ENCODE data around the gene PLIN3. TPM values are rescaled to one million over a fixed set of nuclear protein-coding genes. Genes with fewer than 3 reads are reported as not detected.

Gene PLIN3
- total RNA-seq, 2 donors from 2014 or later = 61.3 to 76.5 TPM

DNA sequence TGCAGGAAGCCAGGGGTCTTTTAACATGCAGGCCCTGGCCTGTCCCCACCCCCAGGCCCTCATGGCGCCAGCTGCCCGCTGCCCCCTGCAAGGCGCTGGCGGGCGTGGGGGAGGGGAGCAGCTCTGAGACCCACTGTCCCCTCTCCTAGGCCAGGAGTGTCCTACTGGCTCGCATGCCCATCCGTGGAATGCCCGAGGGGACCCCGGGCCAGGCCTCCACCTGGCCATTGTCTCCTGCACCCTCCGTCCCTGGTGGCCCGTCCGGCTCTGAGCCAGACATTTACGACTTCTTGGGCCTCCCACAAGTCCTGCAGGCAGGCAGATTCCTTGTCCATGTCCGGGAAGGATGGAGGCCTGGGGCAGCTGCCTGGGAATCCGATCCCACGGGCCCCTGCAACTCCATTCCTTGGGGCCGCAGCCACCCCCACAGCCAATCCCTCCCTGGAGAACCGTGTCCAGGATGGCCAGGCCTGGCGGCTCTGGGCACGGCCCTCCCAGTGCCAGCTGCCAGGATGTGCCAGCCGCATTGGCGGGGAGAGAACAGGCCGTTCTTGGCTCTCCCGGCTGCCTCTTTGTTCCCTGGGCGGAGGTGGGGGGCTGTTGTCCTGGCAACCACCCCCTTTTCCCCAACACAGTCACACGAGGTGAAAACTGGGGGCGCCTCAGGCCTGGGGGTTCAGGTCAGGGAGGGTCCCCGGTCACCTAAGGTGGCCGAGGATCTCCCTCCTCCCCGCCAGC is 10.5 kb upstream of the PLIN3 start:
- TF ChIP-seq POLR2A (IDR thresholded peaks at IDR 0.05) = no peak
- TF ChIP-seq POLR2AphosphoS5 (IDR thresholded peaks at IDR 0.05) = peak; percentile 78
- intact Hi-C loops (cut with DNase I) = loop anchor here (2.0 kb wide), 1 partner anchor 33 kb away; no protein-coding TSS in a partner anchor
- Histone ChIP-seq H3K27ac (peak overlapping the region; percentile 82), H3K9me3 (no peaks in the 10 kb centered on the region), H3K4me1 (replicated peaks) (peaks cover 11% of the 10 kb centered on the region), H3K4me3 (no peak overlapping the region), H3K27me3 (replicated peaks; ENCODE audit: insufficient read depth) (no peaks in the 10 kb centered on the region), H3K36me3 (no peaks in the 10 kb centered on the region)
- WGBS = 23% methylated on average over 28 of the region's 30 CpGs
- peak; percentile 76 for DNase-seq (ENCODE audit: low spot score)

DNA sequence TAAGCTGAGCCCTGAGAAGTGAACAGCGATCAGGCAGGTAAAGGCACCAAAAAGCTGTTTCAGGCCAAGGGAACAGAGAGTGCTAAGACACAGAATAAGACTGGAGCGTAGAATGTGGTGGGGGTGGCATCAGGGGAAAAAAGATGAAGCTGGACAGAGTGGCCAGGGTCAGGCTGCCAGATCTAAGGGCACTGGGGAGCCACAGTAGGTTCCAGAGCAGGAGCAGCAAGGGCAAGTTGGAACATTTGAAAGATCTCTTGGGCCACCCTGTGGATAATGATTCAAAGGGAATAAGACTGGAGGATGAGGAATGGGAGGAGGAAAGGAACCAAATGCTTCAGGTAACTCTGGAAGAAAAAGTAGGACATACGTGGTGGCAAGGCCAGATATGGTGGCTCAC is 6.5 kb upstream of the PLIN3 start:
- intact Hi-C loops (cut with DNase I) = loop anchor here (5.0 kb wide), 2 partner anchors 93 to 158 kb away; partner anchors contain the start of gene KDM4B
- TF ChIP-seq POLR2A (IDR thresholded peaks at IDR 0.05) = no peak
- TF ChIP-seq POLR2AphosphoS5 (IDR thresholded peaks at IDR 0.05) = no peak
- TF ChIP-seq, protein P1, sequence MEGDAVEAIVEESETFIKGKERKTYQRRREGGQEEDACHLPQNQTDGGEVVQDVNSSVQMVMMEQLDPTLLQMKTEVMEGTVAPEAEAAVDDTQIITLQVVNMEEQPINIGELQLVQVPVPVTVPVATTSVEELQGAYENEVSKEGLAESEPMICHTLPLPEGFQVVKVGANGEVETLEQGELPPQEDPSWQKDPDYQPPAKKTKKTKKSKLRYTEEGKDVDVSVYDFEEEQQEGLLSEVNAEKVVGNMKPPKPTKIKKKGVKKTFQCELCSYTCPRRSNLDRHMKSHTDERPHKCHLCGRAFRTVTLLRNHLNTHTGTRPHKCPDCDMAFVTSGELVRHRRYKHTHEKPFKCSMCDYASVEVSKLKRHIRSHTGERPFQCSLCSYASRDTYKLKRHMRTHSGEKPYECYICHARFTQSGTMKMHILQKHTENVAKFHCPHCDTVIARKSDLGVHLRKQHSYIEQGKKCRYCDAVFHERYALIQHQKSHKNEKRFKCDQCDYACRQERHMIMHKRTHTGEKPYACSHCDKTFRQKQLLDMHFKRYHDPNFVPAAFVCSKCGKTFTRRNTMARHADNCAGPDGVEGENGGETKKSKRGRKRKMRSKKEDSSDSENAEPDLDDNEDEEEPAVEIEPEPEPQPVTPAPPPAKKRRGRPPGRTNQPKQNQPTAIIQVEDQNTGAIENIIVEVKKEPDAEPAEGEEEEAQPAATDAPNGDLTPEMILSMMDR (IDR thresholded peaks at IDR 0.05) = no peak
- 93% methylated on average over 3 of the region's 3 CpGs for WGBS

DNA sequence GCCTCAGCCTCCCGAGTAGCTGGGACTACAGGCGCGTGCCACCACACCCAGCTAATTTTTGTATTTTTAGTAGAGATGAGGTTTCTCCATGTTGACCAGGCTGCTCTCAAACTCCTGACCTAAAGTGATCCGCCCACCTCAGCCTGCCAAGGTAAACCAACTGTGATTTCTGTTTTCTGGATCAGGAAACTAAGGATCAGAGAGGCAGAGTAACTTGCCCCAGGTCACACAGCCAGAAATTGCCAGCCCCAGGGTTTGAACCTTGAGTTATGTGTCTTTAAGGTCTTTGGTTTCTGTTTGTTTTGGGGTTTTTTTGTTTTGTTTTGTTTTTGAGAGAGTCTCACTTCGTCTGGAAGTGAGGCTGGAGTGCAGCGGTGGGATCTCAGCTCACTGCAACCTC is 4.2 kb upstream of the PLIN3 start:
- 72% methylated on average over 6 of the region's 6 CpGs for WGBS
- intact Hi-C loops (cut with DNase I) = loop anchor here (5.0 kb wide), 2 partner anchors 96 to 161 kb away; partner anchors contain the start of gene KDM4B

More for the DNA sequence above, 6.5 kb upstream of the PLIN3 start:
- no peaks in the 10 kb centered on the region for H3K36me3 ChIP-seq
- no peak for DNase-seq (ENCODE audit: low spot score)
- H3K9me3 ChIP-seq = no peaks in the 10 kb centered on the region
- H3K4me3 ChIP-seq = no peak overlapping the region
- no peaks in the 10 kb centered on the region for H3K27me3 ChIP-seq (replicated peaks; ENCODE audit: insufficient read depth)
- no peak overlapping the region for H3K27ac ChIP-seq
- H3K4me1 ChIP-seq (replicated peaks) = peaks cover 11% of the 10 kb centered on the region

DNA sequence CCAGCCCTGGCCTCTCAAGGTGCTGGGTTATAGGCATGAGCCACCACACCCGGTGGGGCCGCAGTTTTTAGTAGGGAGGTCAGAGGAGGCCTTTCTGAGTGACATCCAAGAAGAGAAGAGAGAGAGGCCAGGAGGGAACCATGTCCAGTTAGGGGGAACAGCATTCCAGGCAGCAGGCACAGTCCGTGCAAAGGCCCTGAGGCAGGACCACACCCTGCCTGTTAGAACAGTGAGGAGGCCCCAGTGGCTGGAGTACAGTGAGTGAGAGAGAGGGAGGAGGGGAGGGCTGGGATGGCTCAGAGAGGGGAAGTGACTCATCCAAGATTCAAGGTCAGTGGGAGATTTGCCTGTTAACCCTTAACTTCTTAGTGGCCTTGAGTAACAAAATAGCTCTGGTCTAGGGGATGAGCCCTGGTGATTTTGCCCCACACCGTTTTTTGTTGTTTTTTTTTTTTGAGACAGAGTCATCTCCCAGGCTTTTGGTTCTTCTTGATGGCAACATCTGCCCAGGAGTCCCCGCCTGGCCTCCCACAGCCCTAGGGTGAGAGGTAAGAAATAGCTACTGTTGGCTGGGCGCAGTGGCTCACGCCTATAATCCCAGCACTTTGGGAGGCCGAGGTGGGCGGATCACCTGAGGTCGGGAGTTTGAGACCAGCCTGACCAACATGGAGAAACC is 2.7 kb upstream of the PLIN3 start:
- no peak overlapping the region for H3K27ac ChIP-seq
- H3K27me3 ChIP-seq (replicated peaks; ENCODE audit: insufficient read depth) = no peaks in the 10 kb centered on the region

More for the DNA sequence above, 4.2 kb upstream of the PLIN3 start:
- Histone ChIP-seq H3K4me3 (no peak overlapping the region), H3K36me3 (no peaks in the 10 kb centered on the region), H3K27ac (no peak overlapping the region), H3K9me3 (no peaks in the 10 kb centered on the region), H3K4me1 (replicated peaks) (no peaks in the 10 kb centered on the region), H3K27me3 (replicated peaks; ENCODE audit: insufficient read depth) (no peaks in the 10 kb centered on the region)
- DNase-seq (ENCODE audit: low spot score) = no peak
- TF ChIP-seq POLR2A (IDR thresholded peaks at IDR 0.05) = no peak
- TF ChIP-seq, protein P1 (IDR thresholded peaks at IDR 0.05) = no peak
- TF ChIP-seq POLR2AphosphoS5 (IDR thresholded peaks at IDR 0.05) = no peak

More for the DNA sequence above, 2.7 kb upstream of the PLIN3 start:
- TF ChIP-seq POLR2AphosphoS5 (IDR thresholded peaks at IDR 0.05) = no peak
- TF ChIP-seq POLR2A (IDR thresholded peaks at IDR 0.05) = no peak
- TF ChIP-seq, protein P1 (IDR thresholded peaks at IDR 0.05) = no peak
- intact Hi-C loops (cut with DNase I) = loop anchor here (5.0 kb wide), 2 partner anchors 97 to 162 kb away; partner anchors contain the start of gene KDM4B
- Histone ChIP-seq H3K36me3 (no peaks in the 10 kb centered on the region), H3K4me3 (no peak overlapping the region), H3K9me3 (no peaks in the 10 kb centered on the region), H3K4me1 (replicated peaks) (no peaks in the 10 kb centered on the region)
- 77% methylated on average over 10 of the region's 10 CpGs for WGBS
- no peak for DNase-seq (ENCODE audit: low spot score)

All from prostate gland (tissue), 2 donors.